ACC112 (cell line): ENCODE data around the gene CFAP20.

Source experiments
- H2AFZ ChIP-seq: fragments of 200-600 bp; sonication (generic); one replicate; pipeline ENCODE4 v1.6.0; 2017; ENCODE audit warnings: antibody characterized with exemption, low read length; ENCODE audit not compliant: unreplicated experiment
- H3K27ac ChIP-seq: fragments of 200-600 bp; sonication (generic); 2 replicates; pipeline ENCODE4 v1.5.1; 2014; ENCODE audit warnings: low read depth, mild to moderate bottlenecking, antibody characterized with exemption, low read length, moderate library complexity
- H3K27me3 ChIP-seq: fragments of 200-600 bp; sonication (generic); 2 replicates; pipeline ENCODE4 v1.6.1; 2014; ENCODE audit warnings: mild to moderate bottlenecking, antibody characterized with exemption, low read length, moderate library complexity, mixed read lengths; ENCODE audit not compliant: insufficient read depth
- H3K36me3 ChIP-seq: fragments of 200-600 bp; sonication (generic); 2 replicates; pipeline ENCODE4 v1.6.1; 2016; ENCODE audit warnings: mild to moderate bottlenecking, antibody characterized with exemption, low read length, moderate library complexity, mixed read lengths; ENCODE audit not compliant: insufficient read depth
- H3K4me1 ChIP-seq: fragments of 200-600 bp; sonication (generic); one replicate; pipeline ENCODE4 v1.6.1; 2016; ENCODE audit warnings: low read length, mixed read lengths; ENCODE audit not compliant: insufficient read depth, unreplicated experiment, control insufficient read depth
- H3K4me3 ChIP-seq: fragments of 200-600 bp; sonication (generic); 2 replicates; pipeline ENCODE4 v1.5.1; 2014; ENCODE audit warnings: mild to moderate bottlenecking, low read depth, low read length
- H3K79me2 ChIP-seq: fragments of 200-600 bp; sonication (generic); one replicate; pipeline ENCODE4 v1.6.0; 2016; ENCODE audit warnings: low read length; ENCODE audit not compliant: control insufficient read depth, unreplicated experiment, insufficient read depth

CFAP20 gene

DNA sequence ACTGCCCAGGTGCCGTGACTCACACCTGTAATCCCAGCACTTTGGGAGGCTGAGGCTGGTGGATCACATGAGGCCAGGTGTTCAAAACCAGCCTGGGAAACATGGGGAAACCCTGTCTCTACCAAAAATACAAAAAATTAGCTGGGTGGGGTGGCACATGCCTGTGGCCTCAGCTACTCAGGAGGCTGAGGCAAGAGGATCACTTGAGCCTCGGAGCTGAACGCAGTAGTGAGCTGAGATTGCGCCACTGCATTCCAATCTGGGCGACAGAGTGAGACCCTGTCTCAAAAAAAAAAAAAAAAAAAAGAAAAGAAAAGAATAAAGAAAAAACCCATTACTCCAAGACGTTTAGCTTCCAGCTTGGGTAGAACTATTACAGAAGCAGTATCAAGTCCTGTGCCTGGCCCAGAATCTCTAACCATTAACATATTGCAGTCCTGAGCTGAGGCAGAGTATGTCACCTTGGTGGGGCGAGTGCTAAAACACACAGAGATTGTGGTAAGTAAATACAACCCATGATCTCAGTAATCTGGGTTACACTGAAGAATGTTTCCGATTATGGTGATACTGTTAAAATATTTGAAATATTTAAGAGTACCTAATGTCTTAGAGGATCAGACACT lies 23.2 kb upstream of the CFAP20 start:
- H3K27me3 ChIP-seq = no peaks in the 10 kb centered on the region
- no peaks in the 10 kb centered on the region for H3K4me1 ChIP-seq
- no peak overlapping the region for H3K27ac ChIP-seq
- H3K79me2 ChIP-seq = no peaks in the 10 kb centered on the region
- no peaks in the 10 kb centered on the region for H3K36me3 ChIP-seq
- no peak overlapping the region for H3K4me3 ChIP-seq
- no peak overlapping the region for H2AFZ ChIP-seq

DNA sequence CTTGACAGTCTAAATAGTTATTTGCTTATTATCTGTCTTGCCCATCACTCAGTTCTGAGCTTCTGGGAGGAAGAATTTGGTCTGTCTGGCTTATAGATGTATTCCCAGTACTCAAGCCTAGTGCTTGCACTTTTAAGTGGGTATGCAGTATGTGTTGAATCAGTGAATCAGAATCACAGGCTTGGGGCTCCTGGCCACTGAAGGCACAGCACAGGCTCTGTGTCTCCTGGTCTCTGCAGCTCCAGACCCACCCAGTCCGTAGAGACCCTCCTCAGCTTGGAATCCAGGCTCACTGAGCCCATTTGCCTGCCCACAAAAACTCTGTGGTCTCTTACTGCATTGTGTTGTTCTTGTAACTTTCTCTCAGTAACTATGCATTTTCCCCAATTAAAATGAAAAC lies 19.3 kb upstream of the CFAP20 start:
- no peaks in the 10 kb centered on the region for H3K36me3 ChIP-seq
- H3K79me2 ChIP-seq = no peaks in the 10 kb centered on the region
- H2AFZ ChIP-seq = no peak overlapping the region
- H3K27ac ChIP-seq = no peak overlapping the region
- H3K4me1 ChIP-seq = no peaks in the 10 kb centered on the region
- no peak overlapping the region for H3K4me3 ChIP-seq
- H3K27me3 ChIP-seq = no peaks in the 10 kb centered on the region

DNA sequence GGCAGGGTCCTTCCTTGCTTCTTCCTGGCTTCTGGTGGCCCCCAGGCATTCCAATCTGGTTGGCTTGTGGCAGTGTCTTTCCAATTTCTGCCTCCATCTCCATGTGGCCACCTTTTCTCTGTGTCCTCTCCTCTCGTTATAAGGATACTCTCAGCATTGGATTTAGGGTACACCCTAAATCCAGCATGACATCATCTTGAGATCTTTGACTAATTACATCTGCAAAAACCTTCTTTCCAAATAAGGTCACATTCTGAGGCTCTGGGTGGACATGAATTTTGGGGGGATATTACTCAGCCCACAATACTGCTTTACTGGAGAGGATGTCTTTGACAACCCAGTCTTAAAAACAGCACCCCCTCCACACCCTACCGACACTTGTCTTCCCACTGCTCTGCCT lies 18.9 kb upstream of the CFAP20 start:
- H2AFZ ChIP-seq = no peak overlapping the region
- no peaks in the 10 kb centered on the region for H3K36me3 ChIP-seq
- no peak overlapping the region for H3K4me3 ChIP-seq
- no peaks in the 10 kb centered on the region for H3K79me2 ChIP-seq
- H3K27me3 ChIP-seq = no peaks in the 10 kb centered on the region
- no peaks in the 10 kb centered on the region for H3K4me1 ChIP-seq
- no peak overlapping the region for H3K27ac ChIP-seq

DNA sequence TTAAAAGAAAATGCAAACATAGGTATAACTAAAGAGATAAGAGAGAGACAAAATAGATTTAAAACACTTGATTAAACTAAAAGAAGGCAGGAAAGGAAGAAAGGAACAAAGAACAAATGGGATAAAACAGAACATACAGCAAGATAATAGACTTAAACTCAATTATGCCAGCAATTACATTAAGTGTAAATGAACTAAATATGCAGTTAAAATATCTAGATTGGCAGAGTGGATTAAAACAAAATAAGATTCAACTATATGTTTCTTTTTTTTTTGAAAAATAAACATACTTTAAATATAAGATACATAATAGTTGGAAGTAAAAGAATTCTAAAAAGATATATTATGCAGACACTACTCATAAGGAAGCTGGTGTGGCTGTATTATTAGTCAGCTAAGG lies 9.7 kb upstream of the CFAP20 start:
- Histone ChIP-seq H3K4me3 (no peak overlapping the region), H2AFZ (no peak overlapping the region), H3K27me3 (no peaks in the 10 kb centered on the region), H3K27ac (no peak overlapping the region), H3K36me3 (no peaks in the 10 kb centered on the region), H3K79me2 (no peaks in the 10 kb centered on the region), H3K4me1 (no peaks in the 10 kb centered on the region)

DNA sequence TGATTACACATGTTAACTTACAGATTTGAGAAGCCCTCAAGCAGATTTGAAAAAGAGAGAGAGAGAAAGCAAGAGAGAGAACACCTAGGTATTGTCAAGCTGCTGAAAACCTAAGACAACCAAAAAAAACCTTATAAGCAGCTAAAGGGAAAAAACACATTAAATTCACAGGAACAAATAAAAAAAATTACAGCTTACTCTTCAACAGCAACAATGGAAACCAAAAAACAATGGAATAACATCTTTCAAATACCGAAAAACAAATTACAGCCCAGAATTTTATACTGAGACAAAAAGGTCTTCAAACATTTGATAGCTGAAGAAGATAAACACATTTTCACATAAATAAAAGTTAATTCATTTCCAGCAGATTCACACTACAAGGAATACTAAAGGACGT lies 8.4 kb upstream of the CFAP20 start:
- Histone ChIP-seq H3K4me3 (no peak overlapping the region), H3K4me1 (no peaks in the 10 kb centered on the region), H2AFZ (no peak overlapping the region), H3K79me2 (no peaks in the 10 kb centered on the region), H3K27me3 (no peaks in the 10 kb centered on the region), H3K27ac (no peak overlapping the region), H3K36me3 (no peaks in the 10 kb centered on the region)

DNA sequence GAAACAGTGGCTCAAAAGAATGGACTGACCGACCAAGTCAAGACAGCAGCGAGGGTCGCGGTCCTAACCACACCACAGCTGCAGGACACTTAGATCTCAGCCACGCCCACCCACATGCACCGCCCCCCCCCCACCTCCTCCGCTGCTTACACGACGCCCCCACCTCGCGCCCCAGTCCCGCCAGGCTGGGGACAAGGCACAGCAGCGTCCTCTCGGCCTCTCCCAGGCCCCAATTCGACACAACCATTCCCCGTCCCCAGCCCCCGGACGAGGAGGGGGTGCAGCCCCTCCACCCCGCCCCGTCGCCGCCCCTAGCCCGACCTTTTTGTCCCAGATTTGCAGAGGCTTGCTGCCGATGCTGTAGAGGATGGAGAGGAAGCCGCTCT lies 477 bp downstream of the CFAP20 start:
- H3K4me1 ChIP-seq = peaks cover 27% of the 10 kb centered on the region
- peak overlapping the region; percentile 95 for H3K4me3 ChIP-seq
- H3K36me3 ChIP-seq = no peaks in the 10 kb centered on the region
- peak overlapping the region; percentile 70 for H2AFZ ChIP-seq
- H3K27me3 ChIP-seq = no peaks in the 10 kb centered on the region
- peaks cover 46% of the 10 kb centered on the region for H3K79me2 ChIP-seq
- H3K27ac ChIP-seq = peak overlapping the region; percentile 83

DNA sequence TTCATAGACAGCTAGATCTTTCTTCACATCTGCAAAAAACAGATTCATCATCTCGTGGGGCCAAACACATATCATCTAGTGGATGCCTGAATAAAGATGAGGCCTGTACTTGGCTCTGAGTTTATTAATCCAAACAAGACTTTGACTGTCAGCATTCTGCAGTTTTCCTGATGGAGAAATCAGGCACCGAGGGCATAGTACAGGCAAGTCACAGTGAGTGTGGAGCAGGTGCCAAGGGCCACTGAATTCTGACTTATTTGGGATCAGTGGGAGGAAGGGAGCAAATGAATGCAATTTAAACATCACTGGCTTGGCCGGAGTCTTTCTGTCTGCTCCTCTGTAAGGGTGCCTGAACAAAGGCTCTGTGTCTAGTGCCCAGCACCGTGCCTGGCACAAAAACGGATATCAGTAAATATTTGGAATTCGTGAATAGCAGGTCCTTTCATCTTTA lies 975 bp downstream of the CFAP20 start:
- Histone ChIP-seq H3K36me3 (no peaks in the 10 kb centered on the region), H3K27me3 (no peaks in the 10 kb centered on the region), H3K4me3 (peak overlapping the region; percentile 95), H2AFZ (no peak overlapping the region), H3K4me1 (peaks cover 28% of the 10 kb centered on the region), H3K79me2 (peaks cover 48% of the 10 kb centered on the region), H3K27ac (peak overlapping the region; percentile 90)

DNA sequence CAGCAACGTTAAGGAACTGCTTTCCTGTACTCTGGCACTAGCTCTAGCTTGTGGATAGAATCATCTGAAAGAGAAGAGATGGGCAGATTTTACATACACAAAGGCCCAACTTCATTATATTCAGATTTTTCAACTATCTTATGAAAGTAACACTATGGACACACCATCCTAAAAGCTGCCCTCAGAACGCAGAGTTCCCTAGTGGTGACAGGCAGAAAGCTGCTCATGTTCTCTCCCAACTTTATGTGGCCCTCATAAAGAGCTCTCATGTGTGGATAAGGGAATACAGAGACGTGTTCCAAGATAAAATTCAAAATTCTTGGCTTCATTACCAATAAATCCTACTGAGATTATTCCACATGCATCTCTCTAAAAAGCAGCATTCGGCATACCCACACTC lies 1.5 kb downstream of the CFAP20 start:
- Histone ChIP-seq H3K27ac (peak overlapping the region; percentile 90), H3K27me3 (no peaks in the 10 kb centered on the region), H3K36me3 (no peaks in the 10 kb centered on the region), H3K79me2 (peaks cover 49% of the 10 kb centered on the region), H2AFZ (no peak overlapping the region), H3K4me3 (peak overlapping the region; percentile 95), H3K4me1 (peaks cover 28% of the 10 kb centered on the region)

DNA sequence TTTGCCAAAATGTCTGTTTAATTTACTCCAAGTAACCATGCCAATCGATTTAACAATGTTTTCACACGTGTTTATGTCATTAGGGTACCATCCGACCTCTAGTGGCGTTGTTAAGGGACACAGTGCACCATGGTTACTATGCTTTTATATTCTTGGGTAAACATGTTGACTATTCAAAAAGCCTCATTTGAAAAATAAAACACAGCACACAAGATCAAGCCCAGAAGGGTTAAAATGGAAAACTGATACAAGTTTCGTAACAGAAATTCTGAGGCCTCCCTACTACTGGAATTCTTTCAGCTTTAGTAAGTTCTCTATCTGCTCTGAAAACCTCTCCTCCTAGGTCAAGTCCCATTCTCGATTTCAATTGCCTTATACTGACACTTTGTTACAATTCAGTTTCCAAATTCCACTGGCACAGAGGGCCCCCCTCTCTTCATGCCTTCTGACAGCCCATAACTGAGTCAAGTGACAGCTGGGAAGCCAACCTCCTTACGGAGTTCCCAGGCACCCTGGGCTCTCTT lies 2.1 kb downstream of the CFAP20 start:
- H3K27ac ChIP-seq = peak overlapping the region; percentile 90
- peak overlapping the region; percentile 95 for H3K4me3 ChIP-seq
- peaks cover 52% of the 10 kb centered on the region for H3K79me2 ChIP-seq
- no peaks in the 10 kb centered on the region for H3K36me3 ChIP-seq
- no peak overlapping the region for H2AFZ ChIP-seq
- H3K4me1 ChIP-seq = peaks cover 29% of the 10 kb centered on the region
- H3K27me3 ChIP-seq = no peaks in the 10 kb centered on the region

DNA sequence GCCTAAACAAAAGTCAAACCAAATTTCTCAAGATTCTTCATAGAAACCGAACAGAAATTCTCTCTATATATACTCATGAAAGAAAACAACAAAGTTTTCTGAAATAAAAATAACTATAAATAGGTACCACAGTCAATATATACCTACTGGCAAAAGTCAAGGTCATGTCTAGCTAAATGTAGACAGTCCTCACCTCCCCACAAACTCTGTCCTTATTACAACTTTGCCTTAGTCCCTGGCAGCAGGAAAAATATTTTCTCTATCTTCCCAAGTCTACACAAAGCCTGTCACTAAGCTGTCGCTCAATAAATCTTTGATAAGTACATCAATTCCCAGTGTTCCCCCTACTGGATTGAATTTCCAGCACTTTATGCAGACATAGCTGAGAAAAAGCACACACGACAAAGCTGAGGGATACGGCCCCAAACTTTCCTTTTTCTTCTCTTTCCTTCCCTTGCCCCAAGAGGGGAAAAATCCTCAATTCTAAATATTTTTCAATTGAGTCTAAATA lies 2.7 kb downstream of the CFAP20 start:
- Histone ChIP-seq H3K27me3 (no peaks in the 10 kb centered on the region), H3K36me3 (no peaks in the 10 kb centered on the region), H2AFZ (no peak overlapping the region), H3K27ac (peak overlapping the region; percentile 90), H3K79me2 (peaks cover 52% of the 10 kb centered on the region), H3K4me3 (peak overlapping the region; percentile 95), H3K4me1 (peaks cover 35% of the 10 kb centered on the region)

DNA sequence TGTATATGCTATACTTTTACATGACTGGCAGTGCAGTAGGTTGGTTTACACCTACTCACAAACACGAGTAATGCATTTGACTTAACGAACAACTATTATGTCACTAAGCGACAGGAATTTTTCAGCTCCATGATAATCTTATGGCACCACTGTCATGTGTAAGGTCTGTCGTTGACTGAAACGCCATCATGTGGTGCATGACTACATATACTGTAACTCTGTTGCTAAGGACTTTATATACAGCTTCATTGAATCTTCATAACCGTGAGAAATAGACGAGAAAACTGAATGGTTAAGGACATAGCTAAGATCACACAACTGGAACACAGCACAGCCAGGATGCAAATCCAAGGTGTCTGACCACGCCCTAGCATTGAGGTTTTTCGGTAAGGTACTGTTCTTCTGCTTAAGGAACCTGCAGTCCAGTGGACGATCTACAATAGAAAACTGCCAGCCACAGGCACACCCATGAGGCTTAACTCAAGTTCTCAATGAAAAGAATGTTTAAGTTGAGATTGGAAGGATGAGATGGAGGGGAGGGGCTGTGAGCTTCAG lies 3.3 kb downstream of the CFAP20 start:
- peak overlapping the region; percentile 90 for H3K27ac ChIP-seq
- peak overlapping the region; percentile 95; the same call in 1 of the 2 replicates for H3K4me3 ChIP-seq

More for the DNA sequence above, 3.3 kb downstream of the CFAP20 start:
- Histone ChIP-seq H3K27me3 (no peaks in the 10 kb centered on the region), H3K4me1 (peaks cover 41% of the 10 kb centered on the region), H3K79me2 (peaks cover 56% of the 10 kb centered on the region), H3K36me3 (no peaks in the 10 kb centered on the region), H2AFZ (no peak overlapping the region)
